ENCODE data around the gene PODNL1.

The PODNL1 gene

GRCh38 chr19:13887517-13887916 is 50.7 kb downstream of the PODNL1 start:
- DNase-seq, result no peak

GRCh38 chr19:13887018-13887436 is 51.2 kb downstream of the PODNL1 start:
- DNase-seq, result peak; percentile 61

- no peak for DNase-seq
Observed at GRCh38 chr19:13885826-13886365, 52.3 kb downstream of the PODNL1 start.

GRCh38 chr19:13884726-13885591 is 53.3 kb downstream of the PODNL1 start:
- DNase-seq, result no peak

- DNase-seq, result no peak
Observed at GRCh38 chr19:13883516-13884064, 54.6 kb downstream of the PODNL1 start.

GRCh38 chr19:13882836-13883235 is 55.4 kb downstream of the PODNL1 start:
- DNase-seq, result no peak

GRCh38 chr19:13882419-13882795 is 55.8 kb downstream of the PODNL1 start:
- DNase-seq, result no peak

GRCh38 chr19:13881692-13882418 is 56.4 kb downstream of the PODNL1 start:
- DNase-seq, result peak; percentile 53

- DNase-seq, result peak; percentile 41
Observed at GRCh38 chr19:13881251-13881691, 56.9 kb downstream of the PODNL1 start.
